ENCODE results near the gene KDM4C. TPM values are rescaled to one million over a fixed set of nuclear protein-coding genes. Genes with fewer than 3 reads are reported as not detected.

The KDM4C gene
- total and polyA plus RNA-seq, 2 of the 8 experiments (the other 6 are each of a cell fraction or from before 2014, with no cell fraction given) = 13.0 to 26.1 TPM

DNA sequence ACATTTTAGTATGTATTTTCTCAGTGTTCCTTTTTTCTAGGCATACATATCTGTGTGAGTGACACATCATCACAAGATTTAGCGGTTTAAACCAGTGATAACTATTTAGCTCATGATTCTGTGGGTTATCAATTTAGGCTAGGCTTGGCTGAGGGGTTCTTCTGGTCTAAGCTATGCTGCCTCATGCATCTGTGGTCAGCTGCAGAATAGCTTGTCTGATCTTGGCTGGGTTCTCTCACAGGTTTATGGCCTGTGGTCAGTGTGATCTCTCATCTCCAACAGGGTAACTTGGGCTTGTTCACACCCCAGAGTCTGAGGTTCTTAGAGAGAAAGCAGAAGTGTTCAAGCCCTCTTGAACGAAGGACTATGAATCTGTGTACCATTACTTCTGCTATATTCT, 363.3 kb downstream of the KDM4C start:
- H2AFZ ChIP-seq (ENCODE audit: low read length) = no peak overlapping the region
- FAIRE-seq (no peak), DNase-seq (ENCODE audit: low read depth in 1 of 2, low spot score in 2 of 2) (no peak)
- H2BK20ac ChIP-seq (ENCODE audit: low read length) = no peak overlapping the region
- no peak overlapping the region for H3K4ac ChIP-seq (replicated peaks; ENCODE audit: insufficient read length, low read depth, low read length)
- ChIA-PET POLR2A (ENCODE audit: partially characterized antibody) (interaction anchor here (0.6 kb wide), 1 partner anchor 1311 kb away, joined by 3 read pairs; no protein-coding TSS in a partner anchor), CTCF (ENCODE audit: partially characterized antibody) (interaction anchor here (1.1 to 1.2 kb wide), 2 partner anchors 10 to 48 kb away, joined by 3 to 4 read pairs; no protein-coding TSS in a partner anchor)
- H2BK15ac ChIP-seq (ENCODE audit: low read length) = no peak overlapping the region
- H2AK5ac ChIP-seq (ENCODE audit: low read depth, low read length) = no peak overlapping the region
- H3K36me3 ChIP-seq (ENCODE audit: control insufficient read depth in 2 of 4, insufficient read depth in 4 of 4, low read length in 3 of 4) = no peaks in the 10 kb centered on the region
- no peak overlapping the region for H2BK12ac ChIP-seq (ENCODE audit: low read depth, low read length)
- no peak overlapping the region for H3K4me2 ChIP-seq (ENCODE audit: insufficient read depth in 1 of 2, low read depth in 2 of 2, low read length in 2 of 2)
- H2BK5ac ChIP-seq (ENCODE audit: low read depth, low read length) = no peak overlapping the region
- no peak overlapping the region for H3K4me3 ChIP-seq (ENCODE audit: extremely low read depth in 1 of 4, insufficient read depth in 2 of 4, low read depth in 3 of 4, low read length in 4 of 4)
- no peaks in the 10 kb centered on the region for H3K27me3 ChIP-seq (replicated peaks in 1 of 4; ENCODE audit: control insufficient read depth in 3 of 4, extremely low read depth in 1 of 4, insufficient read depth in 3 of 4, low read length in 3 of 4)
- 98% methylated on average over 2 of the region's 2 CpGs; no CpG with 5 or more reads in 1 of the 2 experiments for WGBS, 2 experiments (ENCODE audit: extremely low coverage in 1 of 2, insufficient coverage in 1 of 2, insufficient read length in 1 of 2, insufficient replicate concordance in 2 of 2, low coverage in 1 of 2, low lambda C conversion rate in 2 of 2, missing lambda C conversion rate in 1 of 2)
- no peak overlapping the region for H4K5ac ChIP-seq (ENCODE audit: insufficient read length, low read depth, low read length)
- no peak overlapping the region for H3K14ac ChIP-seq (ENCODE audit: insufficient read length)
- no peaks in the 10 kb centered on the region for H3K79me2 ChIP-seq (ENCODE audit: control insufficient read depth in 1 of 2, insufficient read depth in 2 of 2, low read length in 2 of 2)
- H2BK120ac ChIP-seq (replicated peaks; ENCODE audit: low read depth, low read length) = no peak overlapping the region
- peaks cover 0 to 3% (median 0%) of the 10 kb centered on the region in 4 experiments; a peak in 1 of 7 replicates for H3K4me1 ChIP-seq (replicated peaks in 1 of 4; ENCODE audit: control insufficient read depth in 3 of 4, insufficient read depth in 4 of 4, low read length in 3 of 4)
- H4K8ac ChIP-seq (ENCODE audit: extremely low read depth, insufficient read depth, low read length) = no peak overlapping the region
- peaks cover 0 to 2% of the 10 kb centered on the region in 2 experiments for H4K20me1 ChIP-seq (replicated peaks in 1 of 2; ENCODE audit: control insufficient read depth in 1 of 2, insufficient read depth in 2 of 2, low read length in 2 of 2)
- H3K18ac ChIP-seq (ENCODE audit: extremely low read depth, low read length) = no peak overlapping the region
- H3K27ac ChIP-seq (ENCODE audit: low read depth, low read length) = no peak overlapping the region
- H3K23ac ChIP-seq (ENCODE audit: insufficient read length) = no peak overlapping the region
- no peaks in the 10 kb centered on the region for H3K23me2 ChIP-seq (ENCODE audit: low read depth, low read length)
- H3K9ac ChIP-seq (replicated peaks in 1 of 4; ENCODE audit: extremely low read depth in 1 of 4, low read depth in 3 of 4, low read length in 3 of 4) = no peak overlapping the region
- no peak overlapping the region for H3K56ac ChIP-seq (replicated peaks; ENCODE audit: insufficient read length, low read depth, low read length)
- no peaks in the 10 kb centered on the region for H3K9me3 ChIP-seq (ENCODE audit: insufficient read depth in 2 of 2, low read depth in 1 of 2, low read length in 1 of 2)
- no peak overlapping the region for H4K91ac ChIP-seq (replicated peaks; ENCODE audit: insufficient read length, low read length)
- no peaks in the 10 kb centered on the region for H3K79me1 ChIP-seq (ENCODE audit: low read depth, low read length)
- TF ChIP-seq, protein P1, sequence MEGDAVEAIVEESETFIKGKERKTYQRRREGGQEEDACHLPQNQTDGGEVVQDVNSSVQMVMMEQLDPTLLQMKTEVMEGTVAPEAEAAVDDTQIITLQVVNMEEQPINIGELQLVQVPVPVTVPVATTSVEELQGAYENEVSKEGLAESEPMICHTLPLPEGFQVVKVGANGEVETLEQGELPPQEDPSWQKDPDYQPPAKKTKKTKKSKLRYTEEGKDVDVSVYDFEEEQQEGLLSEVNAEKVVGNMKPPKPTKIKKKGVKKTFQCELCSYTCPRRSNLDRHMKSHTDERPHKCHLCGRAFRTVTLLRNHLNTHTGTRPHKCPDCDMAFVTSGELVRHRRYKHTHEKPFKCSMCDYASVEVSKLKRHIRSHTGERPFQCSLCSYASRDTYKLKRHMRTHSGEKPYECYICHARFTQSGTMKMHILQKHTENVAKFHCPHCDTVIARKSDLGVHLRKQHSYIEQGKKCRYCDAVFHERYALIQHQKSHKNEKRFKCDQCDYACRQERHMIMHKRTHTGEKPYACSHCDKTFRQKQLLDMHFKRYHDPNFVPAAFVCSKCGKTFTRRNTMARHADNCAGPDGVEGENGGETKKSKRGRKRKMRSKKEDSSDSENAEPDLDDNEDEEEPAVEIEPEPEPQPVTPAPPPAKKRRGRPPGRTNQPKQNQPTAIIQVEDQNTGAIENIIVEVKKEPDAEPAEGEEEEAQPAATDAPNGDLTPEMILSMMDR (IDR thresholded peaks at IDR 0.05; ENCODE audit: control extremely low read depth in 1 of 3, insufficient read depth in 1 of 3, low read depth in 1 of 3, low read length in 3 of 3) = no peak
- TF ChIP-seq POU5F1 (IDR thresholded peaks at IDR 0.05; ENCODE audit: low read depth, low read length) (no peak), ZNF274 (IDR thresholded peaks at IDR 0.05; ENCODE audit: borderline replicate concordance, extremely low read depth, low read length) (no peak), TBP (IDR thresholded peaks at IDR 0.05; ENCODE audit: low read depth, low read length) (no peak), NRF1 (IDR thresholded peaks at IDR 0.05; ENCODE audit: low read depth, low read length) (no peak), TAF1 (IDR thresholded peaks at IDR 0.05; ENCODE audit: low read depth, low read length) (no peak), RAD21 (IDR thresholded peaks at IDR 0.05 in 1 of 2, conservative IDR thresholded peaks at IDR 0.05 in 1 of 2; ENCODE audit: low read depth in 2 of 2, low read length in 2 of 2) (no peak), RBBP5 (IDR thresholded peaks at IDR 0.05; ENCODE audit: borderline replicate concordance, low read depth, low read length) (no peak), JUND (IDR thresholded peaks at IDR 0.05; ENCODE audit: low read length) (no peak), EP300 (IDR thresholded peaks at IDR 0.05; ENCODE audit: borderline replicate concordance in 1 of 2, low read depth in 2 of 2, low read length in 2 of 2) (no peak), EGR1 (IDR thresholded peaks at IDR 0.05; ENCODE audit: borderline replicate concordance, low read depth, low read length) (no peak)

Measured in H1 (cell line).